Measurements from ENCODE around the gene PAFAH2.

- no peak for TF ChIP-seq CTCF (IDR thresholded peaks at IDR 0.05)
- no peak for TF ChIP-seq ZFX (IDR thresholded peaks at IDR 0.05; ENCODE audit: borderline replicate concordance)
Observed at GRCh38 chr1:26003262-26003661, 5.4 kb upstream of the PAFAH2 start.

Measured in 22Rv1 (cell line).